SK-N-SH treated with all-trans-retinoic acid at 6 μM for 48 hours (cell line): ENCODE results near the gene HEYL.

Experiments used
- ARNTL ChIP-seq: fragments of 450-650 bp; formaldehyde crosslinking; IDR thresholded peaks from 2 replicates; pipeline ENCODE4 v1.5.0; 2020; ENCODE audit warnings: low read depth, mild to moderate bottlenecking, moderate library complexity, borderline replicate concordance
- BACH2 ChIP-seq: fragments of 250-450 bp; sonication (Bioruptor Pico); IDR thresholded peaks from 2 replicates; pipeline ENCODE4 v1.9.0; 2021; ENCODE audit warnings: mild to moderate bottlenecking, borderline replicate concordance
- CSDC2 ChIP-seq: fragments of 250-450 bp; sonication (Bioruptor Pico); IDR thresholded peaks from 2 replicates; pipeline ENCODE4 v1.5.0; 2020; ENCODE audit warnings: mild to moderate bottlenecking, moderate library complexity
- ESRRG ChIP-seq: fragments of 250-450 bp; sonication (Bioruptor Pico); IDR thresholded peaks from 2 replicates; pipeline ENCODE4 v1.6.1; 2021; ENCODE audit warnings: mild to moderate bottlenecking
- PATZ1 ChIP-seq: fragments of 250-450 bp; sonication (Bioruptor Pico); IDR thresholded peaks from 2 replicates; pipeline ENCODE4 v1.8.0; 2020; ENCODE audit warnings: mild to moderate bottlenecking, moderate library complexity, borderline replicate concordance
- PPARA ChIP-seq: fragments of 250-450 bp; sonication (Bioruptor Pico); IDR thresholded peaks from 2 replicates; pipeline ENCODE4 v1.5.0; 2020; ENCODE audit warnings: mild to moderate bottlenecking, borderline replicate concordance
- ZC3H10 ChIP-seq: fragments of 250-450 bp; sonication (Bioruptor Pico); IDR thresholded peaks from 2 replicates; pipeline ENCODE4 v1.5.1; 2021; ENCODE audit warnings: mild to moderate bottlenecking, moderate library complexity
- ZFP30 ChIP-seq: fragments of 450-650 bp; formaldehyde crosslinking; IDR thresholded peaks from 2 replicates; pipeline ENCODE4 v1.5.0; 2022; ENCODE audit warnings: mild to moderate bottlenecking, moderate library complexity
- ZNF70 ChIP-seq: fragments of 450-650 bp; formaldehyde crosslinking; IDR thresholded peaks from 2 replicates; pipeline ENCODE4 v1.5.0; 2020; ENCODE audit warnings: mild to moderate bottlenecking, moderate library complexity
- TF ChIP-seq, protein P1 (sequence below): fragments of 250-450 bp; sonication (Bioruptor Pico); IDR thresholded peaks from 2 replicates; pipeline ENCODE4 v1.5.1; 2021; ENCODE audit warnings: mild to moderate bottlenecking, moderate library complexity
- TF ChIP-seq, protein P2 (sequence below): fragments of 250-450 bp; sonication (Bioruptor Pico); IDR thresholded peaks from 2 replicates; pipeline ENCODE4 v1.5.1; 2020; ENCODE audit warnings: low read depth, mild to moderate bottlenecking, moderate library complexity

DNA sequence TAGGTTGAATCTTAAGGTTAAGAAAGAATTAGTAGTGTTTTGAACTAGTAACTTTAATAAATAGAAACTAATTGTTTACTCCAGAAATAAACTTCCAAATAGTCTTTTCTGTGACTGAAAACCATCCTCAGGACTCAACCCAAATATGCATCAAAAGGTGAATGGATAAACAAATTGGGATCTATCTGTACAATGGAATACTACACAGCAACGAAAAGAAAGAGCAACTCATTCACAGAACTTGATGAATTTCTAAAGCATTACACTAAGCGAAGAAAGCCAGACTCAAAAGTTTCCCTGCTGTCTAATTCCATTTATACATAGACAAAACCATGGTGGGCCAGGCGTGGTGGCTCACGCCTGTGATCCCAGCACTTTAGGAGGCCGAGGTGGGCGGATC is 25.0 kb downstream of the HEYL start:
- TF ChIP-seq CSDC2 (CRISPR knock-in tag) (no peak), ZNF70 (CRISPR knock-in tag) (no peak), ESRRG (no peak), ZC3H10 (CRISPR knock-in tag) (no peak), ARNTL (CRISPR knock-in tag) (no peak), PPARA (CRISPR knock-in tag) (no peak), ZFP30 (CRISPR knock-in tag) (no peak), PATZ1 (CRISPR knock-in tag) (no peak), BACH2 (CRISPR knock-in tag) (no peak)
- TF ChIP-seq, protein P1, sequence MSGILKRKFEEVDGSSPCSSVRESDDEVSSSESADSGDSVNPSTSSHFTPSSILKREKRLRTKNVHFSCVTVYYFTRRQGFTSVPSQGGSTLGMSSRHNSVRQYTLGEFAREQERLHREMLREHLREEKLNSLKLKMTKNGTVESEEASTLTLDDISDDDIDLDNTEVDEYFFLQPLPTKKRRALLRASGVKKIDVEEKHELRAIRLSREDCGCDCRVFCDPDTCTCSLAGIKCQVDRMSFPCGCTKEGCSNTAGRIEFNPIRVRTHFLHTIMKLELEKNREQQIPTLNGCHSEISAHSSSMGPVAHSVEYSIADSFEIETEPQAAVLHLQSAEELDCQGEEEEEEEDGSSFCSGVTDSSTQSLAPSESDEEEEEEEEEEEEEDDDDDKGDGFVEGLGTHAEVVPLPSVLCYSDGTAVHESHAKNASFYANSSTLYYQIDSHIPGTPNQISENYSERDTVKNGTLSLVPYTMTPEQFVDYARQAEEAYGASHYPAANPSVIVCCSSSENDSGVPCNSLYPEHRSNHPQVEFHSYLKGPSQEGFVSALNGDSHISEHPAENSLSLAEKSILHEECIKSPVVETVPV (CRISPR knock-in tag), result no peak
- TF ChIP-seq, protein P2, sequence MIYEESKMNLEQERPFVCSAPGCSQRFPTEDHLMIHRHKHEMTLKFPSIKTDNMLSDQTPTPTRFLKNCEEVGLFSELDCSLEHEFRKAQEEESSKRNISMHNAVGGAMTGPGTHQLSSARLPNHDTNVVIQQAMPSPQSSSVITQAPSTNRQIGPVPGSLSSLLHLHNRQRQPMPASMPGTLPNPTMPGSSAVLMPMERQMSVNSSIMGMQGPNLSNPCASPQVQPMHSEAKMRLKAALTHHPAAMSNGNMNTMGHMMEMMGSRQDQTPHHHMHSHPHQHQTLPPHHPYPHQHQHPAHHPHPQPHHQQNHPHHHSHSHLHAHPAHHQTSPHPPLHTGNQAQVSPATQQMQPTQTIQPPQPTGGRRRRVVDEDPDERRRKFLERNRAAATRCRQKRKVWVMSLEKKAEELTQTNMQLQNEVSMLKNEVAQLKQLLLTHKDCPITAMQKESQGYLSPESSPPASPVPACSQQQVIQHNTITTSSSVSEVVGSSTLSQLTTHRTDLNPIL (CRISPR knock-in tag), result no peak
